ENCODE results near the gene DIS3L2.

The DIS3L2 gene

GRCh38 chr2:232228971-232229894, 267.7 kb downstream of the DIS3L2 start:
- H3K4me3 ChIP-seq (ENCODE audit: low read depth, low read length) = no peak overlapping the region
- no peak for TF ChIP-seq CTCF (conservative IDR thresholded peaks at IDR 0.05; ENCODE audit: low read depth, low read length)
- peak; percentile 34 for DNase-seq (ENCODE audit: low read depth)

DNA sequence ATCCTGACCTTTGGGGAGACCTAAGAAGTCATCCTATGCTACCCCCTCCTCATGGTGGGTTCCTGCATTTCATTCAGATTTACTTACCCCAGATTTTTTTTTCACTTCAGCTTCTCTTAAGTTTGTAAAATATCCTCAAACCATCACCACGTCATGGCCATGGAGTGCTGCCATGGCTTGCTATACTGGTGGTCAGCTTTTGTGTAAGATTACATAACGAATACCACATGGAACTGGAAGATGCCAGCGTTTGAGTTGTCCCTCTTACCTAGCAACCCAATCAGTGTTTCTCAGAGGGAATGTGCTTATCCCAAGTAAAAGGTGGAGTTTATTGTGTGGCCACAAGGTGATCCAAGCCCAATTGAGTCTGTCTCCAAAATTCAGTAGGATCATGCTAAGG, 268.4 kb downstream of the DIS3L2 start:
- no peak for DNase-seq (ENCODE audit: low read depth)
- no peak for TF ChIP-seq CTCF (conservative IDR thresholded peaks at IDR 0.05; ENCODE audit: low read depth, low read length)
- H3K4me3 ChIP-seq (ENCODE audit: low read depth, low read length) = no peak overlapping the region

- TF ChIP-seq CTCF (conservative IDR thresholded peaks at IDR 0.05; ENCODE audit: low read depth, low read length) = peak; percentile 44
- peak; percentile 35 for DNase-seq (ENCODE audit: low read depth)
- no peak overlapping the region for H3K4me3 ChIP-seq (ENCODE audit: low read depth, low read length)
These were observed 269.0 kb downstream of the DIS3L2 start for GRCh38 chr2:232230560-232230959.

- no peak for DNase-seq (ENCODE audit: low read depth)
- no peak for TF ChIP-seq CTCF (conservative IDR thresholded peaks at IDR 0.05; ENCODE audit: low read depth, low read length)
These were observed 270.0 kb downstream of the DIS3L2 start for GRCh38 chr2:232231554-232231953.

GRCh38 chr2:232232915-232233314, 271.4 kb downstream of the DIS3L2 start:
- H3K4me3 ChIP-seq (ENCODE audit: low read depth, low read length) = no peak overlapping the region
- DNase-seq (ENCODE audit: low read depth) = no peak
- no peak for TF ChIP-seq CTCF (conservative IDR thresholded peaks at IDR 0.05; ENCODE audit: low read depth, low read length)

More at GRCh38 chr2:232231554-232231953, 270.0 kb downstream of the DIS3L2 start:
- H3K4me3 ChIP-seq (ENCODE audit: low read depth, low read length) = no peak overlapping the region

DNA sequence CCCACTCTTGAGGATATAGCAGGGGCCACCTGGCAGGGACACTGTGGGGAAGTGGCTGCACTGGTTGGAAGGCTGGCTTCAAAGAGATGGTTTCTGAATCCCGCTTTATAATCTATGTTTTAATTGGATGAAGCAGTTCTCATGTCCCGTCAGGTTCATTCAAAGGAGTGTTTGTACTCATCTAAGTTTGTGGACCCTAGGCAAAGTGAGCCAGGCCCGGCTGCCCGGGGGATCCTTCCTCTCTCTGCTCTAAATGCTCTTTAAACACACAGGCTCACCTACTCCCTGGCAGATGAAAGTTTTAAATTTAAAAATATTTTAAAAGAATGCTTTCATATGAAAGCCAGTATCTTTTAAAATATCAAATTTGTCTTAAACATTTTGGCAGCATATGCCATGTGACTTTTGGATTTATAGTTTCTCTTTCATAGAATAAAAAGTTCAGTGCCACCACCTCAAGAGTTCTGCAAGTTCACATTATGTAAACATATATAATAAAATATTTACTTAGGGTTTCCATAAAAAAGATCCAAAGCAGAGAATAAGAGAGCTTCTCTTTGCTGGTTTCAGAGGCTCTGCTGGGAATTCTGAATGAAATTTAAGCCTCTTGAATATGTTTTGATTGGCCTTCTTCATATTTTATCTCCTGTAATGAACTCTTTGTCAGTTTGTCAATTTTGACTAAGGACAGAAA, 273.6 kb downstream of the DIS3L2 start:
- DNase-seq (ENCODE audit: low read depth) = no peak
- no peak overlapping the region for H3K4me3 ChIP-seq (ENCODE audit: low read depth, low read length)
- no peak for TF ChIP-seq CTCF (conservative IDR thresholded peaks at IDR 0.05; ENCODE audit: low read depth, low read length)

Data from choroid plexus epithelial cell (primary cell).